Embryonic facial prominence (tissue), 1 donor: ENCODE results near the gene YPEL4.
A peak's percentile ranks its signal among the peaks of the same experiment; 100 is the strongest.
"Not testable (repeated sequence)": the region's sequence is repeated elsewhere in the genome, so short reads cannot be mapped to it uniquely, and the experiment has no call there.

Experiments used
- DNase-seq: peaks from one replicate; pipeline ENCODE4 v3.0.0-alpha.2; 2016; ENCODE audit errors: extremely low spot score

Gene YPEL4, protein sequence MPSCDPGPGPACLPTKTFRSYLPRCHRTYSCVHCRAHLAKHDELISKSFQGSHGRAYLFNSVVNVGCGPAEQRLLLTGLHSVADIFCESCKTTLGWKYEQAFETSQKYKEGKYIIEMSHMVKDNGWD

DNA sequence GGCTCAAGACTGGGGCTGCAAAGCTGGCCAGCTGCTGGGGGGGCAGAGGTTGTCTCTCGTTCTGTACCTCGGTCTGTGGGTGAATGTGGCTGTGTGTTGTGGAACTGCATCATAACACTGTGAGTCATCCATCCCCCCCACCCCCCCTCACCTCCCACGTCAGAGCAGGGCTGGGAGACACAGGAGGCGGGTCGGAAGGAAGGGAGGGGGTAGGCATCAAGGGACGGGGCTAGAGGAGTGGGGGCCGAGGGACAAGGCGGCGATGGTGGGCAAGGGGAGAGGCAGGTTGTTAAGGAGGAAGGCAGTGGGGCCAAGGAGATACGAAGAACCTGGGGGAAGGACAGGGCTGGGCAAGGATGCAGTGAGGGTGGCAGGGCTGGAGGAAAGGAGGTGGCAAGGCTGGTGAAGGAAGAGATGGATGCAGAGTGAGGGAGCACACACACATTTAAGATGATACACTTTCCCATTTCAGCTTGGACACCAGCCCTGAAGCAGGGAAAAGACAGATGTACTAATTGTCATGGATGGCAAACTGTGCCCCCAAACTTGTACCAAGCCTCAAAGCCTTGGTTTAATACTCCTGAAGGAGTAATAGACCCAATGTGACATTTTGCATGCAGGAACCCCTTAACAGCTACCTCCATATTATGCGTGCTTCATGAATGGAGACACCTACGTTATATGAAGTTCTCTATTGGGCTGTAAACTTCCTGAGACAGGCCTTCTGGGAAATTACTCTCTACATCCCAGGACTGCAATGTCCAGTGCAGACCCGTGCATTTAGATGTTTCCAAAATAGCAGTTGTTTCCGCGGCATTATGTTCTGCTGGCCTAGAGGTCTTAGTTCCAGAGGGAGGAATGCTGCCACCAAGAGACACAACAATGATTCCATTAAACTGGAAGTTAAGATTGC lies at the start of gene YPEL4:
Gene YPEL4 (minus strand): TSS at position 87 of the 913 bp plus-strand sequence. CDS start 2,805 bp downstream, outside the sequence.
- DNase-seq, result peak; percentile 9

DNA sequence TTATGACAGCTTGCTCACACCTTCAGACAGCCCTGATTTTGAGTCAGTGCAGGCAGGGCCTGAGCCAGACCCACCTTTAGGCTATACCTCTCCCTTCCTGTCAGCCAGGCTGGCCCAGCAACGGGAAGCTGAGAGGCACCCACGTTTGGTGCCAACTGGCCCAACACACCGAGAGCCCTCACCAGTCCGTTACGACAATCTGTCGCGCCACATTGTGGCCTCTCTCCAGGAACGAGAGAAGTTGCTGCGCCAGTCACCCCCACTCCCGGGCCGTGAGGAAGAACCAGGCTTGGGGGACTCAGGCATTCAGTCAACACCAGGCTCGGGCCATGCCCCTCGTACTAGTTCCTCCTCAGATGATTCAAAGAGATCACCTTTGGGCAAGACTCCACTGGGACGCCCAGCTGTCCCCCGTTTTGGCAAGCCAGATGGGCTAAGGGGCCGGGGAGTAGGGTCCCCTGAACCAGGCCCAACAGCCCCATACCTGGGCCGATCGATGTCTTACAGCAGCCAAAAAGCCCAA lies 49.2 kb upstream of the YPEL4 start:
- no peak for DNase-seq

DNA sequence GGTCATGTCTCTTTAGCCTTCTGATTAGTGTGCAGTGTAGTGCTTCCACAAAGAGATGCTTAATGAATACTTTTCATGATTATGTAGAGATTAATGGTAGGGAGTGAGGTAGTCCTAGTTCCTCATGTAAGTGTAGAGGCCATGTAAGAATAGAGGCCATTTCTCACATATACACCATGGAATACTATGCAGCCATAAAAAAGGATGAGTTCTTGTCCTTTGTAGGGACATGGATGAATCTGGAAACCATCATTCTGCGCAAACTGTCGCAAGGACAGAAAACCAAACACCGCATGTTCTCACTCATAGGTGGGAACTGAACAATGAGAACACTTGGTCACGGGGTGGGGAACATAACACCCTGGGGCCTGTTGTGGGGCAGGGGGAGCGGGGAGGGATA lies 40.8 kb upstream of the YPEL4 start:
- not testable (repeated sequence) for DNase-seq

DNA sequence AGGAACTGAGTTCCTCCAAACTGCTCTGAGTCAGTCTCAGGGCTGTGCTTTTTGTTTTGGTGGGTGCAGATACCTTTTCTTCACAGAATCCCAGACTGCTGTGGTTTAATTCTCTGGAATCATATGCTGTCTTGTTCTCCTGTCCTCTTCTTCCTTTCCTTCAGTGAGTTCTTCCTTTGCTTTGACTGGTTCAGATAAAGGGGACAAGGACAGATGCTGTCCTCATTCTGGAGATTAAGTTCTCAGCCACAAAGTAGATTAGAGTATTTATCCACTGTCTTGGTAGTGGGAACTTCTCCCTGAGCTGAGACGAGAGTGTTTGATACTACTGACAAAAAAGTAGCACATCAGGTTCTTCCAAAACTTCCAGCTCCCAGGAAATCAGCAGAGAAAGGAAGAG lies 31.5 kb upstream of the YPEL4 start:
- no peak for DNase-seq

DNA sequence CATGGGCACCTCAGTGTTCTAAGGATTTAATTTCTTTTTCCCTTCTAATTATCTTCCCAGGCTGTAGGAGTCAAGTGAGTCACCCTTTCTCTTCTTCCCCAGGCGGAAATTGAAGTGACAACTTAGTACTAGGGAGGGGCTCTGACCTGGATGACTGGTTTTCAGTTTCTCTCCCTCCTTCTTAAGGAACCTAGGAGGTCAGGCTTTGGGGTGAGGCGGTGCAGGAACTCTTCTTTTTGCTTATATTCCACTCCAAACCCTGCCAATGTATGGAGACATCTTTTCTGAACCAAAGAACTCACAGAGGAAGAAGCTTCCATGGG lies 30.8 kb upstream of the YPEL4 start:
- DNase-seq, result no peak

DNA sequence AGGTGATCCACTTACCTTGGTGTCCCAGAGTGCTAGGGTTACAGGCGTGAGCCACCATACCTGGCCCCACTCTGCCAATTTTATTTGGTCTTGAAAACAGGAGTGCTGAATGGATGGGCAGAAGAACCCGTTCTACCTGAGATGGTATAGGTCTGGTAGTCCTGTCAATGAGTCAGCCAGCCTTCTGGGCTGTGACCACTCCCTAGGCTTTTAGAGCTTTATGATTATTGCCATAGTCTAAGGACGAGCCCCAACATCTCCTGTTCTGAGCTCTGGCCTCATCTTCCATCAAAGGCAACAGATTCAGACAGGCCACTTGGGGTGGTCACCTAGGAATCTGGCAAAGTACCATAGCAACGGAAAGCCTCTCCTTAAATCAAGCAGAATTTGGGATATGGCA lies 29.7 kb upstream of the YPEL4 start:
- DNase-seq, result no peak

DNA sequence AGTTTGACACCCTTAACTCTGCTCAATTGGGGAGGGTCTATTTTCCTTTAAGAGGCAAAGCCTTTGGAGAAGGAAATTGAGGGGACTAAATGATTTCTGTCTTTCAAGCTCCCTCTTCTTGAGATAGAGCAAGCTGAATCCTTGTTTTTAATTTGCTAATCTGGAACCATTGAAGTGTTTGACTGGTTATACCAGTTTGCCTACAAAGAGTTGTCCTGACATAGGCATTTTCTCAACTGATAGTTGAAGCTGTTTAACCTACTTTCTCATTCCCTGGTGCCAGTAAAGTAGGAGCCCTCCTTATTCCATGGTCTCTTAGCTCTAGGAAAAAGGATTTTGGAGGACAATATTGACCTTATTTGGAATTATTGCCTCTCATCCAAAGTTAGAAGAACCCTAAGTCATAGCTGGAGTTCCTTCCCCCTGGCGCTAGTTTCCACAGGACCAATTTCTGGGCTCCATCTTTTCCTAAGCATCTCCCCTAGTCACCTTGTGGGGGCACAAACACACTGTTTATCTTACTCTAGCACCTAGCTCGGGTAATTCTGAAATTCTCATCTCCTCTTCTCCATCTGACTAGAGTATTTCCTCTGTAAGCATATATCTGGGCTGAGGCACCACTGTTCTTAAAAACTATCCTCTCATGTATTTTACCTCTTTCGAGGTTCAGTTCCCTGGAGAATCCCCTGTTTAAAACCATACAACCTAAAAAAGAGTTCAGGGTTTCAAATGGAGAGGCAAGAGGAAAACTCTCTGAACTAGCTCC lies 25.6 kb upstream of the YPEL4 start:
- DNase-seq, result no peak

DNA sequence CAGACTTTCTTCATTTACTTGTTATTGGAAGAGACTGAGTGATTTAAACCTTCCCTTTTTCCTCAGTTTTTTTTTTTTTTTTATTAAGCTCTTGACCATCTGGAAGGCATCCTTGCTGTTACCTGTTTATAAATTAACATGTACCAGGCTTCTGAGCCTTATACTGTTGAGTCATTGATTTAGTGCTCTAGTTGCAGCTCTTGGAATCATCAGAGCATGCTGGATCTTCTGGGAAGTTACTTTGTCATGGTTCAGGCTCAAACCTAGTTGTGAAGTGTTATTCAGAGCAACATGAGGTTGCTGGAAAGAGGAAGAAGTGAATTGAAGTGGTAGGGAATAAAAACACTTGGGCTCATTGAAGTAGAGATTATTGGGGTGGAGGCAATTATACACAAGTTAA lies 24.5 kb upstream of the YPEL4 start:
- no peak for DNase-seq

DNA sequence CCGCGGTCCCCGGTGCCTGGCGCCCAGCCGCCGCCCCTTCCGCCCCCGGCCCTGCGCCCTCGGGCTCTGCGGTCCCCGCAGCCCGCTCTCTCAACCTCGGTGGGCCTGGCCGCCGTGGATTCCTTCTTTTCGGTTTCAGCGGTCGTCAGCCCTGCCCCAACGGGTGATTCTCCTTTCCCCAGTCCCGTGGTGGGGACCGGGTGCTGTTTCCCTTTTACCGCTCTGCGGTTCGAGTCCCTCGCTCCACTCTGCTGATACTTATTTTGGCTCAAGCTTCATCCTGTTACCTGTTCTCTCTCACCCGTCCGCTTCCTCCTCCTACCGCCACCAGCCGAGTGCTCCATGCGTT lies 18.7 kb upstream of the YPEL4 start:
- no peak for DNase-seq

DNA sequence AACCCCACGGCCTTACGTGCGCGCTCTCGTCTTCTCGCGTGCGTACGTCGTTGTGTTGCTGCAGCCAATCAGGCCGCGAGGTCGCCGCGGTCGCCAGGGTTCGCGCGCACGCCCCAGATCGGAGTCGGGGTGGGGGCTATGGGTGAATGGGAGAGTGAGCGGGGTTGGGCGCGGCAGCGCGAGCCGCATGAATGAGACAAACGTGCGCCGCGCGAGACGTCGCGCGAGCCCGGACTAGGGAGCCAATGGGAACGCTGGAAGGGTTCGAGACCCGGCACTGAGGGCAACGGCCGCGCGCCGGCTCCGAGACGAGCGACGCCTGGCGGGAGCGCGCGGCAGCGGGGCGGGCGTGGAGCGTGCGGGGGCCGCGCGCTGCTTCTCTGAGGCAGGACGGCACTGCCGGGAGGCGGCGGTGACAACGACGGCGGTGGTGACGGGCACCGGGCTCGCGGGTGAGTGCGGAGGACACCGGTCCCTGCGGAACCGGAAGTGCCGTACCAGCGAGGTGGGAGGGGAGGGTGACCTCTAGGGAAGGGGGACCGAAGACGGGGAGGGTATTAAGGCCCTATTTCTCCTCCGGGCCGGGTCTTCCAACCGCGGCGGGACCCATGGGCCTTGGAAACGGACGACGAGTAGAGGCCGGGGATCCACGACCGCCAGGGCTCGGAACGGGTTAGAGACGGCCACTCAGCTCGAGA lies 18.2 kb upstream of the YPEL4 start, which contains the start of gene ZDHHC5:
Gene ZDHHC5 (plus strand): TSS at position 379 of the 698 bp plus-strand sequence. CDS start 4,977 bp downstream, outside the sequence.
- peak; percentile 98 for DNase-seq

DNA sequence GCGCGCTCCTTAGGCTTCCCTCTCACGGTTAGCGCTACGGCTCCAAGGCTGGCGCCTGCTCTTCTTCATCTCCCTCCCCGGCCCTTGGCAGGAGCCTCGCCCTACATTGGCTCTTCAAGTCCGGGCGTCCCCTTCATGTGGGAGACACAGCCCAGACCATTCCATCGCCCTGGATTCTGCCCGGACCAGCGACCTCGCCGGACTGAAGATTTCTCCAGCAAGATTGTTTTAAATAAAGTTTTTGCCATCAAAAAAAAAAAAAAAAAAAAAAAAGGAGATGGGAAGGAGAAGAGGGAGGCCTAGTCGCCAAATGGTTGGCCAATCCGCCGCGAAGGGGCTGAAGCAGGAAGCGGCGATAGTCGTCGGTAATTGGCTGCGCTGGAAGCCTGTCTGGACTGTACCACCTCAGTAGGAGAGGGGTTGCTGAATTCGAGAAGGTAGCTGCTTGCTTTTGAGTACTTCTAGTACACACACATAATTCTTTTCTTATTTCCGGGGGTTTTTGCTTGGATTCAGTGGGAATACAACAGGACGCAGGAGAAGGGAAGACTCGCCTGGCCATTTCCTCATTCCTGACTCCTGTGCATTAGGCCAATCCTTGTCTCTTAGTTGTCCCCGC lies 17.5 kb upstream of the YPEL4 start:
- peak; percentile 99 for DNase-seq

DNA sequence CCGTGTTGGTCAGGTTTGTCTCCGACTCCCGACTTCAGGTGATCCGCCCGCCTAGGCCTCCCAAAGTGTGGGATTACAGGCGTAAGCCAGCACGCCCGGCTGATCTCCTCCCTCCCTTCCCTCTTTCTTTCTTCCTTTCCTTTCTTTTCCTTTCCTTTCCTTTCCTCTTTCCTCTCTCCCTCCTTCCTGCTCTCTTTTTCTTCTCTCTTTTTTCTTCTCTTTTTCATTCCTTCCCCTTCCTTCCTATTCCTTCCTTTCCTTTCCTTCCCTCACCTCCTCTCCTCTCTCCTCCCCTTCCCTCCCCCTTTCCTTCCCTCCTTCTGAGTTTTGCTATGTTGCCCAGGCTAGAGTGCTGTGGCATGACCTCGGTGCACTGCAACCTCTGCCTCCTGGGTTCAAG lies 14.3 kb upstream of the YPEL4 start:
- DNase-seq, result no peak

DNA sequence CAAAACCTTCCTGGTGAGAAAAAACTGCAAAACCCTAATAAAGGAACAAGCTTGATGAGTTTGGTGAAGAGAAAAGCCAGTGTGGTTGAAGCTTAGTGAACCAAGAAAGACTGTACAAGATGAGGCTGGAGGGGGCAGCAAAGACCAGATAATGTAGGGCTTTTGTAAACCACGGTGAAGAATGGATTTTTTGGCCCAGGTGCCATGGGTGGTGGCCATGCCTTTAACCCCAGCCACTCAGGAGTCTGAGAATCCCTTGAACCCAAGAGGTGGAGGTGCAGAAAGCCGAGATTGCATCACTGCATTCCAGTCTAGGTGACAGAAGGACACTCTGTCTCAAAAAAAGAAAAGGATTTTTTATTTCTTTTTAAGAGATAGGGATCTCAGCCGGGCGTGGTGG lies 13.2 kb upstream of the YPEL4 start:
- no peak for DNase-seq

DNA sequence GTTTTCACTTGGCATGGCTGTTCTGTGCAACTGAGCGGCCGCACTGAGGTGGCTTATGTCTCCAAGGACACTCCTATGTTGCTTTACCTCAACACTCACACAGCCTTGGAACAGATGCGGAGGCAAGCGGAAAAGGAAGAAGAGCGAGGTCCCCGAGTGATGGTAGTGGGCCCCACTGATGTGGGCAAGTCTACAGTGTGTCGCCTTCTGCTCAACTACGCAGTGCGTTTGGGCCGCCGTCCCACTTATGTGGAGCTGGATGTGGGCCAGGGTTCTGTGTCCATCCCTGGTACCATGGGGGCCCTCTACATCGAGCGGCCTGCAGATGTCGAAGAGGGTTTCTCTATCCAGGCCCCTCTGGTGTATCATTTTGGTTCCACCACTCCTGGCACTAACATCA lies 10.0 kb upstream of the YPEL4 start:
- DNase-seq, result no peak

DNA sequence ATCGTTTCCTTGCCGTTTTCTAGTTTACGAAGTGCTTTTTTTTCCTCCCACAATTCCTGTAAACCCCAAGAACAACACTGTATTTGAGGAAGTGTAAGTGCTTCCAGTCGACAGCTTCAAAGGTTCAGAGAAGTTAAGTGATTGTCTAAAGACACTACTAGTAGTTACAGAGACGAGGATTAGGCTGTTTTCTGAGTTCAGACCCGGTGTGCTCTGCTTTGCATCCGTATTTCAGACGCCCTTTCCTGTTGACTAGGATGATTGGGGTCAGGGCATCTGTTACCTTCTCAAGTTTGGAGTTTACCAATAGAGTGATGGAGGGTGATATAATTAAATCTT lies 8.3 kb upstream of the YPEL4 start:
- DNase-seq, result no peak

DNA sequence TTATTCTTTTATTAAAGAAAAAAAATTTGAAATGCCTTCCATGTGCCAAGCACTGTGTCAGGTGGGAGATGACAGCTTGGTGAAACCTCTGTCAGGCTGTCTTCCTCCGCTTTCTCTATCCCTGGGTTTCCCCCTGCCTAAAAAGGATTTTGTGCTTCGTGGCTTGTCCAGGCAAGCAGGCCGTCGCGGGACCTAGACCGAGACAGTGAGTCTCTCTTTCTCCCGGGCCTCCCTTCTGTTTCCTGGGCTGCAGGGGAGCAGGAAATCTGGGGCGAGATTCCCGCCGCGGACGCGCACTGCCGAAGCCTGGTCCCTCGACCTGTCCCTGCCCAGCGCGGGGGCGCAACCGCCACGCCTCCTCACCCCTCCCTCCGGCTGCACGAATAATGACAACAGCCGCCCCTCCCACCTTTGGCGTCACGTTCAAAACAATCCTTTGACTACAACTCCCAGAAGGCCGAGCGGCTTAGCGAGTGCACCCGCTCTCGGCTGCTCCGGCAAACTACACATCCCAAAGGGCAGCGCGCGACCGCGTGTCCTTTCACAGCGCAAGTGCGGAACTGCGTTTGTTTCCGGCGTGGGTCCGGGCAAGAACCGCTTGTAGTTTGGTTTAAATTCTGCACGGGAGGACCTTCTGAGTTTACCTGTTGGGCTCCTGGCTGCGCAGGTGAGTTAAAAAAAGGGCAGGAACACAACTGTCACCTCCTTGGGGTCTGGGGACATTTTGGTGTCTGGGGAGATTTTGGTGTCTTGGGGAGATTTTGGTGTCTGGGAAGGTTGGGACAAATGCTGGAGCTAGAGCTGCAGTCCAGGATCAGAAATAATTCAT lies 7.7 kb upstream of the YPEL4 start, which contains the start of gene CLP1:
Gene CLP1 (plus strand): TSS at position 569 of the 829 bp plus-strand sequence. CDS start 1,715 bp downstream, outside the sequence.
- peak; percentile 95 for DNase-seq

DNA sequence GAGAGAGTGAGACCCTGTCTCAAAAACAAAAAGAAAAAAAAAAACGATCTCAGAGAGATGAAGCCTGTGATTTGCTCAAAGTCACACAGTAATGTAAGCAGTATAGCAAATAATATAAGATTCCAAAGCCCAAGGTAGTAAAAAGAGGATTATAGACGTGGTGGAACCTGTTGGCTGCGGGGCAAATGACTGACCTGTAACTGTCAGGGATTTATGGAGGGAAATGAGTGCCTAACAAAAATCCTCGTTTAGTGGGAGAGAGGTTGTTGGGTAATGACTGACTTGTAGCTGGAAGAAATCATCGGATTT lies 7.1 kb upstream of the YPEL4 start:
- no peak for DNase-seq

DNA sequence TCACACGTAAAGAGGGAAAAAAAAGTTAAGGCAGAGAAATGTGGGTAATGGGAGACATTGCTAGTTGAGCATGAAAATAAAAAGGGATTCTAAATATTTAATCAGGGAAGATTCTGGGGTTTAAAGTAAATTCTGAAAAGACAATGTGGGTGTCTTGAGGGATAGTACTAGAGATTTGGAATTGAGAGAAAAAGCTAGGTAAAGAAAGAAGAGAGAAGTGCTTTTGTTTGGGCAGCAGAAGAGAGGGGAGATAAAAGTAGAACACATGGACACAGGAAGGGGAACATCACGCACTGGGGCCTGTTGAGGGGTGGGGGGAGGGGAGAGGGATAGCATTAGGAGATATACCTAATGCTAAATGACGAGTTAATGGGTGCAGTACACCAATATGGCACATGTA lies 3.5 kb upstream of the YPEL4 start:
- DNase-seq, result no peak

DNA sequence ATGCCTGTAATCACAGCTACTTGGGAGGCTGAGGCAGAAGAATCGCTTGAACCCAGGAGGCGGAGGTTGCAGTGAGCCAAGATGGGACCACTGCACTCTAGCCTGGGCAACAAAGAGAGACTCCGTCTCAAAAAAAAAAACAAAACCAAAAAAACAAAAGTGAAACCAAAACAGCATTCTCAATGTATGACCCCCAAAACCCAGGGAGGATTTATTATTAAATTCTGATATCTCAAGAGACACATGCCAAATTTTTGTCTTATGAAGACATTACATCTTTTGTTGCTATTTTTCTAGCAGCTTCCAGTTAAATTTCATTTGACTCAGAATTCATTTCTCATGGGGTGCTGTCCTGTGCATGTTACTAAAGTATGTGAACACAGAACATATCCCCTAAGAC lies 3.0 kb upstream of the YPEL4 start:
- DNase-seq, result no peak

DNA sequence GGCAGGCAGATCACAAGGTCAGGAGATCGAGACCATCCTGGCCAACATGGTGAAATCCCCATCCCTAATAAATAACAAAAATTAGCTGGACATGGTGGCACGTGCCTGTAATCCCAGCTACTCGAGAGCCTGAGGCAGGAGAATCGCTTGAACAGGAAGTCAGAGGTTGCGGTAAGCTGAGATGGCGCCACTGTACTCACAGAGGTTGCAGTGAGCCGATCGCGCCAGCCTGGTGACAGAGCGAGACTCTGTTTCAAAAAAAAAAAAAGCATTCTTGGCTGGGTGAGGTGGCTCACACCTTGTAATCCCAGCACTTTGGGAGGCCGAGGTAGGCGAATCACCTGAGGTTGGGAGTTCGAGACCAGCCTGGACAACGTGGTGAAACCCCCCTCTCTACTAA lies 2.5 kb upstream of the YPEL4 start:
- not testable (repeated sequence) for DNase-seq

DNA sequence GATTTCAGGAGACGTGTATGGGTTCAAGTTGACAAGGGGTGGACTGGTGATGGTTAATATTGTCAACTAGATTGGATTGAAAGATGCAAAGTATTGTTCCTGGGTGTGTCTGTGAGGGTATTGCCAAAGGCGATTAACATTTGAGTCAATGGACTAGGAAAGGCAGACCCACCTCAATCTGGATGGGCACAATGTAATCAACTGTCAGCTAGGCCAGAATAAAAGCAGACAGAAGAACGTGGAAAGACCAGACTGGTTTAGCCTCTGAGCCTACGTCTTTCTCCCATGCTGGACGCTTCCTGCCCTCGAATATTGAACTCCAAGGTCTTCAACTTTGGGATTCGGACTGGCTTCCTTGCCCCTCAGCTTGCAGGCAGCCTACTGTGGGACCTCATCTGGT lies 1.7 kb upstream of the YPEL4 start:
- no peak for DNase-seq
